Stimulated activated CD4-positive, alpha-beta T cell treated with anti-CD3 and anti-CD28 coated beads, TNF-alpha, amount 100 ng/mL, for 4 hours (primary cell): ENCODE data around the gene CNR2.
"Not testable (repeated sequence)": the region's sequence is repeated elsewhere in the genome, so short reads cannot be mapped to it uniquely, and the experiment has no call there.

Experiments used
- DNase-seq, 3 experiments: peaks; one replicate each; pipeline ENCODE4 v3.0.0-alpha.2; 2020; ENCODE audit warnings: low read depth in 3 of 3

Gene CNR2

DNA sequence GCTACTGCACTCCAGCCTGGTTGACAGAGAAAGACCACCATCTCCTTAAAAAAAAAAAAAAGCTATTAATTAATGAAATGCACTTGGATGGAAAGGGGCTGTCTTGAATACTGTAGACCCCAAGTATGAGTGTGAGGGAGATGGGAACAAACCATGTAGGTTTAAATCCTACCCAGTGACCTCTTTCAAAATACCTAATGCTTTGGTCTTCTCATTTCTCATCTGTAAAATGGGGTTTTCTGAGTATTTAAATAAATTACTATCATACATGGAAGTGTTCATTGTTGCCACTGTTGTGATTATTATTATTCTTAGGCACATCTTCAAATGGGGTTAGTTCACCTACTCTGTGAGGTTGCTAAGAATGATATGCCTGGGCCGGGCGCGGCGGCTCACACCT is 27.9 kb downstream of the CNR2 start:
- DNase-seq: no peak

DNA sequence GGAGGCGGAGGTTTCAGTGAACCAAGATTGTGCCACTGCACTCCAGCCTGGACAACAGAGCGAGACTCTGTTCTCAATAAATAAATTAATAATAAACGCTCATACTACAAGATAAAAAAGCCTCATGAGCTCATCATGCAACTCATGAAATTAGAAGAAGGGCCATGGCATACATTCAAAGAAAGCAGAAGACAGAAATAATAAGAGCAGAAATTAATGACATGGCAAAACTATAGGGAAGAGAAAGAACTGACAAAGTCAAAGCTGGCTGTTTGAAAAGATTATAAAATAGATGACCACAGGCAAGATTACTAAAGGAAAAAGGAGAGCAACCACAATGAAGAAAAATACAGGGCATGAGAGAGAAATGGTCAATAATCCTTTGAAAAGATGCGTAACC is 30.4 kb downstream of the CNR2 start:
- DNase-seq: no peak

DNA sequence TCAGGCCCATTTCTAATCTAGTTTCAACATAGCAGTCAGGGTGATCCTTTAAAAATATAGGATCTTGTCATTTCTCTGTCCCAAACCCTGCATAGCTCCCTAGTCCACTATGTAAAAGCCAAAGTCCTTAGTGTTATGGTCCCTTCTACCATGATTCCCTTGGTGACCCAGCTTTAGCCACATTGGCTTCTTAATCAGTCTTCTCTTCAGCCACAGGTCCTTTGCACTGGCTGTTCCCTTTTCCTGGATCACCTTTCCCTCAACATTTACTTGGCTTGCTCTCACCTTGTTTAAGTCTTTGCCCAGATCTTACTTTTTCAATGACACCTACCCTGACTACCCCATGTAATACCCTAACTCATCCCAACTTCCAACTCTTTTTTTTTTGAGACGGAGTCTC is 33.4 kb downstream of the CNR2 start:
- DNase-seq: no peak

DNA sequence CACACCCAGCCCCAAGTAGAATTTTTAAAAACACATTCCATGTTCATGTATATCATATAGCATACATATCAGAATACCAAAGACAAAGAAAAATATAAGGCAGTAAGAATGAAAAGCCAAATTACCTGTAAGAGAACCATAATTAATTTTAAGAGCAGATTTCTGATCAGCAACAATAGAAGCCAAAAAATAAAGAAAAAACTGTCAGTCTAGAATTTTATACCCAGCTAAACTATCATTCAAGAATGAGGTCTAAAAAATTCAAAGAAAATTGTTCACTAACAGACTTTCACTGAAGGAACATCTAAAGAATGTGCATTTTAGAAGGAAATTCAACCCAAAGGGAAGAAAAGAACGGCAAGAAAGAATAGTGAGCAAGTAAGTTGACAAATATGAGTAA is 34.5 kb downstream of the CNR2 start:
- no peak for DNase-seq

DNA sequence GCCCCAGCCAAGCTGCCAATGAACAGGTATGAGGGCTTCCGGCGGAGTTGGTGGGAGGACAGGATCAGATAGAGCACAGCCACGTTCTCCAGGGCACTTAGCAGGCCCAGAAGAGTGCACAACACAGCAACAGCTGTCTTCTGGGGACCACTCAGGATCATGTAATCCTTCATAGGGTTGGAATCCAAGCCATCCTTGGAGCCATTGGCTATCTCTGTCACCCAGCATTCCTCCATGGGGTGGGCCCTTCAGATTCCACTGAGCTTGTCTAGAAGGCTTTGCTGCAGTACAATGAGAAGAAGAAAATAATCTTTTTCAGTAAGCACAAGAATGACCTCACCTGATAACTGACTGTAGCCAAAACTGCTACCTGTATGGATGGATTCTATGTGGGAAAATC is 37.8 kb downstream of the CNR2 start:
- DNase-seq: no peak

DNA sequence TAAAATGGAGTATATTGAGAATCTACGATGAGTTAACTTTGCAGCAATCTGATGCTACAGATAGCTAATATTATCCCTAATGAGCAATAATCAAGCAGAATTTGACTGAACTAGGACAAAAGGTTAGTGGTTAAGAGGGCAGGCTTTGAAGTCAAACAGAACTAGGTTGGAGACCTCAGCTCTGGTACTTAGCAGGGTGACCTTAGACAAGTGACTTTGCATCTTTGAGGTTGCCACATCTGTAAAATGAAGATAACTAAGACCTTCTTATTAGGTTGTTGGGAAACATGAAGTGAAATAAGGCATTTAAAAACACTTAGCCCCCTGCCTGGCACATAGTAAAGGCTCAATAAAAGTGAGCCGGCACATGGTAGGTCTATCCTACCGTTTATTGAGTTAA is 40.7 kb downstream of the CNR2 start:
- DNase-seq: no peak

DNA sequence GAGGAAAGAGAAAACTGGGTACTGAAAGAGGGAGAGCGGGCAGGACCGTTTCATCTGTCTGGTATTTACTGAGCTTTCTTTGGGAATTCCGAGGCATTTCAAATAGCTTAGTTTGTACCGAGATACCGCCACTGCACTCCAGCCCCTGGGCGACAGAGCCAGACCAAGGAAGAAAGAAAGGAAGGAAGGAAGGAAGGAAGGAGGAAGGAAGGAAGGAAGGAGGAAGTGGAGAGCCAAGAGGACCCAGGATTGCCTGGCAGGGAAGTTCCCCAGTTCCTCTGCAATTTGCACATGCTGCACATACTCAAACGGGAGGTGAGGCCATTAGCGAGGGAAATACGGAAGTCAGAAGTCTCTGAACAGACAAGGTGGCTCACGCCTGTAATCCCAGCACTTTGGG is 44.1 kb downstream of the CNR2 start:
- no peak for DNase-seq

DNA sequence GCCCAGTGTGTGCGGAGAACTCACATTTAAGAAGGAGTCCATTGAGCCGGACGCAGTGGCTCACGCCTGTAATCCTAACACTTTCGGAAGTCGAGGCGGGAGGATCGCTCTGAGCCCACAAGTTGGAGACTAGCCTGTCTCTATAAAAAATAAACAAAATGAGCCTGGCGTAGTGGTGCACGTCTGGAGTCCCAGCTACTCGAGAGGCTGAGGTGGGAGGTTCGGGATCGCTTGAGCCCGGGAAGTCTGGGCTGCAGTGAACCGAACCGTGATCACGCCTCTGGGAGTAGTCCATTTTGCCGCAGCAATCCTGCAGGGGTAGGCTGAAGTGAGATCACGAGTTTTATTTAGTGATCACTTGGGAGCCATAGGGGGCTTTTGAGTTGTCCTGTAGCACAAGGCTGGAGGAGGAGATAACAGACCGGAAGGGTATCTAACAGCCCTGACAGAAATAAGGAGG is 44.6 kb downstream of the CNR2 start:
- no peak for DNase-seq

DNA sequence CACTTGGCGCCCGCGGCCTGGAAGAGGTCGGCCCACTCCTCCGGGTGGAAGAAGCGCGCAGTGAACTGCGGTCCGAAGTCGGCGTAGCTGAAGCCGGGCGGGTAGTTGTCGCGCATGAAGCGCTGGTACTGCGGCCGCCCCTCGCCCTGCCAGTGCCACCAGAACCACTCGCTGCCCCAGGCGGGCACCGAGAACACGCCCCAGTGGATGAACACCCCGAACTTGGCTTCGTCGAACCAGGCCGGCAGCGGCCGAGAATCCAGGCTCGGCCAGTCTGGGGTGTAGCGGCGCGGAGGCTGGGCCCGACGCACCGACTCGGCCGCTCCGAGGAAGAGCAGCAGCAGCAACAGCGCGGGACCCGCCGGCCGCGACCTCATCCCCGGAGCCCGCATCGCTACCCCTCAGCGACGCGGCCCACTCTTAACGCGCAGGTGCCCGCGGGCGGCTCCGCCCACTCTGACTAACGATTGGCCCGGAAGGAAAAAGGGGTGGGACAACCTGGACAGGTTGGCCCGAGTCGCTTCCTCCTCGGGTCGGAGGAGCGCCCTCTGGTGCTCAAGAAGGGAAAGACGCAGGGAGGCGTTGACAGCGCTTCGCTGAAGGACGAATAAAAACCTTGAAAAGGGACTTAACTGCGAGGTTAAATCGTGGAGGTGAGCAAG is 45.1 kb downstream of the CNR2 start, which contains the start of gene FUCA1:
Gene FUCA1, minus strand, starts transcription at position 396 of the 662 bp plus-strand sequence. Its CDS starts 4 bp downstream, at position 392.
- peak; percentile 84 to 92 (median 92) for DNase-seq

DNA sequence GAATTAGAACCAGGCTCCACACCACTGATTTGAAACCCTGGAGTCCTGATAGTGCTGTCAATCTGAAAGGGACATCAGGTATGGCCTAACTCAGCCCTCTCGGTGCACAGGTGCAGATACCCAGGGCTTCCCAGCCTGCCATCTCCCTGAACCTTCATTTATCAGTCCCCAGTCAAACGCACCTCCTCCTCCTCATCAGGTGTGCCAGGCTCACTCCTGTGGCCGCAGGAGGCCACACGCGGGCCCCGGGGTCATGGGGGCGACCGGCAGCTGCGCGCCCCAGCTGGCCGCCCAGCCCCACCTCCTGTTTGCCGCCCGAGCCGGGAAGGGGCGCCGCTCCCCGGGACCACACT is 45.6 kb downstream of the CNR2 start:
- DNase-seq: no peak

DNA sequence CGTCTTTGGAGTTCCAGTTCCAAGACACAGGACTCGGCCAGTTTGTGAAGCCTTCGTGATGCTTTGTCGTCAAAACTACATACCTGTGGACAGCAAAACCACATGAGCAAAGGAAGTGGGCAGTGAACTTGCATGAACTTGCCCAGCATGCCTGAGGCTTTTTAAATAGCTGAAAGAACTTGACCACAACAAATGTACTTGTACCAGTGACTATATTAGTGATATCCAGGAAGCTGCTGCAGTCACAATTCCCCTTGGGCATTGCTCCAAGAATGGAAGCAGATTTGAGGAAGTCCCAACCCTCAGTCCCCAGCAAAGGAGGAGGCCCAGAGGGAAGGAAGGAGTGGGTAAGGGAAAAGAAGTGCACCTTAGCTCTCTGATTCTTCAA is 47.6 kb downstream of the CNR2 start:
- DNase-seq: no peak

DNA sequence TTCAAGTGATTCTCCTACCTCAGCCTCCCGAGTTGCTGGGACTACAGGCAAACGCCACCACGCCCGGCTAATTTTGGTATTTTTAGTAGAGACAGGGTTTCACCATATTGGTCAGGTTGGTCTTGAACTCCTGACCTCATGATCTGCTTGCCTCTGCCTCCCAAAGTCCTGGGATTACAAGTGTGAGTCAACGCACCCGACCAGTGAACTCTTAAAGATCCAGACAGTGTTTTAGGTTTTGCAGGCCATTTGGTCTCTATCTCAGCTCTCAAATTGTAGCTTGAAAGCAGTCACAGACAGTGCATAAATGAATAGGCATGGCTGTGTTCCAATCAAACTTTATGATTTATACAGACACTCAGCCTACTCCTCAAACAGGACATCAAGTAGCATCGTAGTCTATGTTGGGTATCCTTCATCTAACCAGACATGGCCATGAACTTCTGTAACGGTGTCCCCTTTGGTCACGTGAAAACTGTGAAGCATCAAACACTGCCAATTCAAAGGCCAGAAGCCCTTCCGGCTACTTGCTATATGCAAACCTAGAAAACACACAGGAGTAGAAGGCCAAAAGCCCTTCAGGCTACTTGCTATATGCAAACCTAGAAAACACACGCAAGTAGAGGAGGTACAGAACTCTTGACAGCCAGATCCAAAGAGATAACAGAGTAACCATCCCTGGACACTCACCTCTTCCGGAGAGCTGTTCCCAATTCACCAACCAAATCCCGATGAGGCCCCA is 48.2 kb downstream of the CNR2 start:
- no peak for DNase-seq

DNA sequence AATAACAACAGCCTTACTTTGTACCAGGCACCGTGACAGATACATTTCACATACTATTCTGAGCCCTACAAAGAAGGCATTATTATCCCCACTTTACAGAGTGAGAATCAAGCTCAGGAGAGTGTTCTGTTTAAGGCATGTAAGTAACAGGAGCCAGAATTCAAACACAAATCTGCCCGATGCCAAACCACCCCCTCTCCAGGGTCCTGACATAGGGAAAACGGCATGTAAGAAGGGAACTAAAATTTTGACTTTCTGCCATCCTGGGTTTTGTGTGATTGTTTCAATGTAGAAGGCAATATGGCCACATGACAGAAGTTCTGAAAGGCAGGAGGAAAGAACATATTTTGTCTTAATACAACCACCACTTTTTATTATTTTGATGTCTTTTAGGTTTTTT is 50.5 kb downstream of the CNR2 start:
- no peak for DNase-seq

DNA sequence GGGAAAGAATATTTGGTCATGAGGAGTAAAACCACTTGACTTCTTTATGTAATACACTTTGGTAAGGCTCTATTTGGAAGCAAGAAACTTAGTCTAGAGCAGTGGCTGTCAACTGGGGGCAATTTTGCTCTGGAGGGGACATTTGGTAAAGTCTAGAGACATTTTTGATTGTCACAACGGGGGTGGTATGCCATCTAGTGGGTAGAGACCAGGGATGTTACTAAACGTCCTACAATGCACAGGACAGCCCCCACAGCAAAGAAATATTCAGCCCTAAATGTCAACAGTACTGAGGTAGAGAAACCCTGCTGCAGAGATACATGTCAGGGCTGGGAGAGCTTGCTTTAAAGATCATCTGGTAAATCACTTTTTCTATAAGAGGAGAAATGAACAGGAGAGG is 58.6 kb downstream of the CNR2 start:
- no peak for DNase-seq

DNA sequence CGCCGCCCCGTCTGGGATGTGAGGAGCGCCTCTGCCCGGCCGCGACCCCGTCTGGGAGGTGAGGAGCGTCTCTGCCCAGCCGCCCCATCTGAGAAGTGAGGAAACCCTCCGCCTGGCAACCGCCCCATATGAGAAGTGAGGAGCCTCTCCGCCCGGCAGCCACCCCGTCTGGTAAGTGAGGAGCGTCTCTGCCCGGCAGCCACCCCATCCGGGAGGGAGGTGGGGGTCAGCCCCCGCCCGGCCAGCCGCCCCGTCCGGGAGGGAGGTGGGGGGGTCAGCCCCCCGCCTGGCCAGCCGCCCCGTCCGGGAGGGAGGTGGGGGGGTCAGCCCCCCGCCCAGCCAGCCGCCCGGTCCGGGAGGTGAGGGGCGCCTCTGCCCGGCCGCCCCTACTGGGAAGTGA is 60.0 kb downstream of the CNR2 start:
- not testable (repeated sequence) for DNase-seq

DNA sequence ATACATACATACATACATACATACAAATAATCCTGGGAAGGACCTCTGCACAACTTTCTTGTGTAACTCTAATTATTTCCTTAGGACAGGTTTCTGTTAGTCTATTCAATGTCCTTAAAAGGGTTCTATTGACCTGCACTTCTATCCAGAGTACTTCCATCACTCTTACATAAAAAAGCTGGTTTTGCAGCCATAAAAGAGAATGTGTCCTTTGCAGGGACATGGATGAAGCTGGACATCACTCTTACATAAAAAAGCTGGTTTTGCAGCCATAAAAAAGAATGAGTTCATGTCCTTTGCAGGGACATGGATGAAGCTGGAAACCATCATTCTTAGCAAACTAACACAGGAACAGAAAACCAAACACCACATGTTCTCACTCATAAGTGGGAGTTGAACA is 61.8 kb downstream of the CNR2 start:
- DNase-seq: not testable (repeated sequence)

DNA sequence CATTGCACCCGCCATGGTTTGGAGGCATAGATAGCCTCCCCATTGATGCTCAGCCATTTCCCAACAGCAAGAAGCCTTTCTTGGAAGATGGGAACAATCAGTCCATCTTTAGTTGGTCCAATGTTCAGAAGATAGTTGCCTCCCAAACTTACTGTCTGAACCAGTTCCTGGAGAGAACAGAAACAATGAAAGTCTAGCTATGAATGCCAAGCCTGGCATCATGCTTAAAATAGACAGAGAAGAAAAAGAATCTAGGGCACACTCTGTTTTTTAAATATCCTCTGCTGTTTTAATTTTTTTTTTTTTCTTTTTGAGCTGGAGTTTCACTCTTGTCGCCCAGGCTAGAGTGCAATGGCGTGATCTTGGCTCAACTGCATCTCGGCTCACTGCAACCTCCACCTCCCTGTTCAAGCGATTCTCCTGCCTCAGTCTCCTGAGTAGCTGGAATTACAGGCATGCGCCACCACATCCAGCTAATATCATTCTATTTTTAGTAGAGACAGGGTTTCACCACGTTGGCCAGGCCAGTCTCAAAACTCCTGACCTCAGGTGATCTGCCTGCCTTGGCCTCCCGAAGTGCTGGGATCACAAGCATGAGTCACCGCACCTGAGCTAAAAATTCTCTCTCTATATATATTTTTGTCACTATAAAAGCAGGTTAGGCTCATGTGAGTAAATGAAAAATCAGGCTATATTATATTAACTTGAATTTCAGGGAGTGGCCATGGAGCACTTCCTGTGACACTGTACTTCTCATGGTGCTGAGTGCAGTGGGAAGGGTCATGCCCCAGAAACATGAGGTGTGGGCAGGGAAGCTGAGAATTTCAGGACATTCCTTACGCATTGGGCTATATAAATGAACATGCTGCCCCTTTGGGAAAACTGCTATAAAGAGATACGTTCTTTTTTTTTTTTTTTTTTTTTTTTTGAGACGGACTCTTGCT is 64.2 kb downstream of the CNR2 start:
- DNase-seq: no peak

DNA sequence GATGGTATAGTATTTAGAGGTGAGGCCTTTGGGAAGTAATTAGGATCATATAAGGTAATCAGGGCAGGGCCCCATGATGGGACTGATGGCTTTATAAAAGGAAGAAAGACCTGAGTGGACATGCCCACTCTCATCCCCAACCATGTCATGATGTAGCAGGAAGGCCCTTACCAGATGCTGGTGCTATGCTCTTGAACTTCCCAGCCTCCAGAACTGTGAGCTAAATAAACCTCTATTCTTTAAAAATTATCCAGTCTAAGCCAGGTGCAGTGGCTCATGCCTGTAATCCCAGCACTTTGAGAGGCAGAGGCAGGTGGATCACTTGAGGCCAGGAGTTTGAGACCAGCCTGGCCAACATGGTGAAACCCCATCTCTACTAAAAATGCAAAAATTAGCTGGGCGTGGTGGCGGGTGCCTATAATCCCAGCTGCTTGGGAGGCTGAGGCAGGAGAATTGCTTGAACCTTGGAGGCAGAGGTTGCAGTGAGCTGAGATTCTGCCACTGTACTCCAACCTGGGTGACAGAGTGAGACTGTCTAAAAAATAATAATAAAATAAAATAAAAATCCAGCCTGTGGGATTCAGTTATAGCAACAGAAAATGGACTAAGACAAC is 65.6 kb downstream of the CNR2 start:
- DNase-seq: not testable (repeated sequence)

DNA sequence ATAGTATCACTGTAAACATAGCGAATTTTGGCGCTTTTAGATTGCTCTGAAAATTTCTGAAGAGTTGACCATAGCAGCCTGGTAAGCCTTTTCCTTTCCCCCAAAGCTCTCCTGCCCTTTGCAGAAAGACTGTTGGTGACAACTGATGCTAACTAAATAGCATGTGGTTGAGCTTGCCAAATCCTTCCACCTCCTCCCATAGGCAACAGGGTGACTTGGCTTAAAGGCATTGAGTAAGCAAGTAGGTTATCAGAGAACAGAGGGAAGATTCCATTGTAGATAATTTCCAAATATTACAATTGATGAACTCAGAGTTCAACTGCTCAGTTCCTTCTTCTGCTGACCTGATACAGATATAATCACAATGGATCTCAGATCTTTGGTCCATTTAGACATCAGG is 68.0 kb downstream of the CNR2 start:
- no peak for DNase-seq

DNA sequence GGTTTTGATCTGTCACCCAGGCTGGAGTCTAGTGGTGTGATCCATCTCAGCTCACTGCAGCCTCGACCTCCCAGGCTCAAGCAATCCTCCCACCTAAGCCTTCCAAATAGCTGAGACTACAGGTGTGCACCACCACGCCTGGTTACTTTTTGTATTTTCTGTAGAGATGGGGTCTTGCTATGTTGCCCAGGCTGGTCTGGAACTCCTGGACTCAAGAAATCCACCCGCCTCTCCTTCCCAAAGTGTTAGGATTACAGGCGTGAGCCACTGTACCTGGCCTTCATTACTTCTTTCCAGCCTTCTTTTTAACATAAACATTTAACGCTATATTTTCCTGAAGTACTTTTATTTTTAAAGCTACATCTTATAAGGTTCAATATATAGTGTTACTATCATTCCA is 69.5 kb downstream of the CNR2 start:
- DNase-seq: no peak

DNA sequence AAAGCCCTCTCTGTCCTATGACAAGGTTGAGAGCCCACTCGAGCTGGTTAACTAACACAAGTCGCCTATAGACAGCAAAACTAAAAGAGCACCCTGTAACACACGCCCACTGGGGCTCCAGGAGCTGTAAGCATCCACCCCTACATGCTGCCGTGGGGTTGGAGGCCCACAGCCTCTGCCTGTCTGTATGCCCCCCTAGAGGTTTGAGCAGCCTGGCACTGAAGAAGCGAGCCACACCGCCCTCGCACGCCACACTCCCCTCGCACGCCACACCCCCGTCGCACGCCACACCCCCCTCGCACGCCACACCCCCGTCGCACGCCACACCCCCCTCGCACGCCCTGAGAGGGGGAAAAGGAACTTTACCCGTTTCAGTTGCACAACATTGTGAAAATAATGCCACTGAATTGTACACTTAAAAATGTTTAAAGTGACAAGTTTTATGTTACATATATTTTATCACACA is 74.7 kb downstream of the CNR2 start:
- peak; percentile 54 to 59 (median 56) for DNase-seq

DNA sequence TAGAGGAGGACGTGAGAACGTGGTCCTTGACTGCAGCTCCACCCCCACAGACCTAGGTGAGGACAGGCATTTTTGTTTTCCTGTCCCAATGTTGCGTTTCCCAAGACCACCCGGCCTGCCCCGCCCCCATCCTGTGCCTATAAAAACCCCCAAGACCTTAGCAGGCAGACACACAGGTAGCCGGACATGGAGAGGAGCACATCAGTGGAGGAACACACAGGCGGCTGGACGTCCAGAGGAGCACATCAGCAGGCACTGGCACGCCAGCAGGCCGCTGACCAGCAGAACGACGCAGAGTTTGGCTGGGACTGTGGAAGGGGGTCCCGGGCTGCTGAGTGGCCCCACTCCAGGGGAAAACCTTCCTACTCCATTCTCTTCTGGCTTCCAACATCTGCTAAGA is 75.3 kb downstream of the CNR2 start:
- peak in 1 of 3 experiments; percentile 2 for DNase-seq
